GM20000 (cell line): Measurements from ENCODE around the gene MAPK1IP1L.

Source experiments
- DNase-seq: peaks from one replicate; pipeline ENCODE4 v3.0.0; 2012; ENCODE audit warnings: low spot score
- CTCF ChIP-seq: IDR thresholded peaks from 2 replicates; pipeline ENCODE4 v1.5.1; 2012; ENCODE audit warnings: mild to moderate bottlenecking, control low read depth; ENCODE audit errors: extremely low read depth, missing control alignments

MAPK1IP1L gene

DNA sequence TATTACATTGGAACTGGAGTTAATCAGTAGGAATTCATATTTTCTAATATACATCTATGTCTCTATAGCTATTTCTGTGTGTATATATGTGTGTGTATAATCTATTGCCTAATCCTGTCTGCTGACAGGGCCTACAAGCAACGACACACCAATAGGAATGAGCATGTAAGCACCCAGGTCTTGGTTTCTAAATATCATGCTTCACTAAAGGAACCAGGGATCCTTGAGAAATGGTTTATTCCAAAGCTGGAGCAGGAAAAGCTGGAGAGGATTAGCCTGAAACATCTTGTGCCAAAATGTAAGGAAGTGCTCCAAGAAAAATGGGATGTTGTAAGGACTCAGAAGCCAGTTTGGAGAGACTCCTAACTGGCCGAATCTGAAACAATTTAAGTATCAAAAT, 48.3 kb downstream of the MAPK1IP1L start:
- DNase-seq, result no peak
- no peak for TF ChIP-seq CTCF

DNA sequence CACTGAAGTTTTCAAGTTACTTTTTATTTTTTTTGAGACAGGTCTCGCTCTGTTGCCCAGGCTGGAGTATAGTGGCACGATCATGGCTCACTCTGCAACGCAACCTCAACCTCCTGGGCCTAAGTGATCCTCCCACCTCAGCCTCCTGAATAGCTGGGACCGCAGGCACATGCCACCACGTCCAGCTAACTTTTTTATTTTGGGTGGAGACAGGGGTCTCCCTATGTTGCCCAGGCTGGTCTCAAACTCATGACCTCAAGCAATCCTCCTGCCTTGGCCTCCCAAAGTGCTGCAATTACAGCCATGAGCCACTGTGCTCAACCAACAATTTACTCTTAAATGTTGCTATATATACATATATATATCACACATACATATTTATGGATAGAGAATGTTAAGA, 50.3 kb downstream of the MAPK1IP1L start:
- TF ChIP-seq CTCF, result no peak
- DNase-seq, result no peak

GRCh38 chr14:55102141-55102621, 50.7 kb downstream of the MAPK1IP1L start:
- DNase-seq, result peak; percentile 58
- TF ChIP-seq CTCF, result no peak

GRCh38 chr14:55103005-55103640, 51.7 kb downstream of the MAPK1IP1L start:
- TF ChIP-seq CTCF, result no peak
- no peak for DNase-seq

GRCh38 chr14:55103971-55104954, 52.8 kb downstream of the MAPK1IP1L start:
- TF ChIP-seq CTCF, result no peak
- no peak for DNase-seq

GRCh38 chr14:55105991-55106390, 54.5 kb downstream of the MAPK1IP1L start:
- no peak for TF ChIP-seq CTCF
- no peak for DNase-seq

DNA sequence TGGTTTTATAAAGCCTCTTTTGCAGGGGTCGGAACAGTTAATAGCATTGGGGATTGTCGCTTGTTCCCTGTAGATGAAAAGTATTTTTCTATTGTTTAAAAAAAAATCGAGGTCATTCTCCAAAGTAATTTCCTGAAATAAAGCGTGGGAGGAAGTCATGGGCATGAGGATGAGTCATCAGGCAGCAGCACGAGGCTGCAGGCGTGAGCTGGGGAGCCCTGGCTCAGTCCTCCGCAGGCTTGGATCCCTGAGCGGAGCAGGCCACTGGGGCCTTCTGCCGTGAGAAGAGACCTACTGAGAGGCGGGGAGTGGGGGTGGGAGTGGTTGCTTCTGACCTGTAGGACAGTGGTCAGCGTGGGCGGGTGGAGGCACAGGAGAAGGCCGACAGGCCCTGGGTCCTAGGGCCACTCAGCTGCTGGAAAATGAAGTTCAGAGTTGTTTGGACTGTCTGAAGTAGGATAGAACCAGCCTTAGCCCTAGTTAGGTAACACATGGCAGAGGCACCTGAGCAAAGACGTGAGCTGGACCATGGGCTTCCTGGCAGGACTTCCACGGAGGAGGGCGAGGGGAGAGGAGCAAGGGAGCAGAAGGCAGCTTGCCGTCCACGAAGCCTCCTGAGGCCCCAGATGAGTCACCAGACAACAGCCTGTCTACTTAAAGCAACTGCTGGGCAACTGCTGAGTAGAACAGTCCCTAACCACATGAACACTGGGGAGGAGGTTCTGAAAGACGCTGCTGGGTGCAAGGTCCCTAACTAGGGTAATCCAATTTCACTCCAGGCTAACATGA, 56.5 kb downstream of the MAPK1IP1L start:
- DNase-seq, result peak; percentile 58
- no peak for TF ChIP-seq CTCF
